Gastroesophageal sphincter (tissue), 4 donors: Measurements from ENCODE around the gene METAP1D. TPM values are rescaled to one million over a fixed set of nuclear protein-coding genes. Genes with fewer than 3 reads are reported as not detected.

Experiments used
- ATAC-seq: fragments of 150-250 bp; one replicate; pipeline ENCODE4 v1.9.1; 2016; ENCODE audit warnings: mild to moderate bottlenecking, moderate library complexity
- H3K27ac ChIP-seq, 4 donors: fragments of 200-600 bp; sonication (generic) in 3 of 4; 1 replicate in 3 of 4; 2 replicates in 1 of 4; pipeline ENCODE4 v1.5.1; 2016 to 2019
- H3K27me3 ChIP-seq: fragments of 200-600 bp; sonication (generic); one replicate; pipeline ENCODE4 v1.5.1; 2019
- H3K36me3 ChIP-seq, 2 donors: fragments of 200-600 bp; sonication (generic); one replicate each; pipeline ENCODE4 v1.5.1; 2019; ENCODE audit warnings: control low read depth in 1 of 2
- H3K4me1 ChIP-seq, 3 donors: fragments of 200-600 bp; sonication (generic); 1 replicate in 2 of 3; 2 replicates in 1 of 3; pipeline ENCODE4 v1.5.1; 2016 to 2019; ENCODE audit warnings: control low read depth in 2 of 3
- H3K4me3 ChIP-seq, 2 donors: fragments of 200-600 bp; sonication (generic); one replicate each; pipeline ENCODE4 v1.5.1; 2019; ENCODE audit warnings: mild to moderate bottlenecking in 1 of 2, moderate library complexity in 1 of 2
- H3K9me3 ChIP-seq, 3 donors: fragments of 200-600 bp; sonication (generic); one replicate each; pipeline ENCODE4 v1.5.1; 2017 to 2019; ENCODE audit warnings: control low read depth in 2 of 3
- CTCF ChIP-seq, 4 experiments: fragments of 200-600 bp in 2 of 4; fragments of 450-650 bp in 2 of 4; sonication (generic) in 1 of 4; IDR thresholded peaks; one replicate each; pipeline ENCODE4 v1.5.1; 2017 to 2019; ENCODE audit warnings: antibody characterized with exemption in 4 of 4, mild to moderate bottlenecking in 2 of 4, moderate library complexity in 2 of 4
- EP300 ChIP-seq: sonication (generic); formaldehyde crosslinking; IDR thresholded peaks from one replicate; pipeline ENCODE4 v1.6.1; 2017; ENCODE audit warnings: antibody characterized with exemption, mild to moderate bottlenecking
- POLR2A ChIP-seq, 2 donors: fragments of 450-650 bp; IDR thresholded peaks; one replicate each; pipeline ENCODE4 v1.6.1; 2017; ENCODE audit warnings: antibody characterized with exemption in 2 of 2, mild to moderate bottlenecking in 2 of 2, moderate library complexity in 1 of 2
- POLR2AphosphoS5 ChIP-seq: sonication (generic); formaldehyde crosslinking; IDR thresholded peaks from one replicate; pipeline ENCODE4 v1.6.1; 2017; ENCODE audit warnings: antibody characterized with exemption
- WGBS, 2 donors: methylation state at CpG; one replicate each; pipeline ENCODE4 v1.1.5; 2018; ENCODE audit warnings: low coverage in 1 of 2; 5-methylcytosine and 5-hydroxymethylcytosine counted together
- total RNA-seq, 4 donors: library from RNA; depleted of rRNA; stranded (reverse); fragments of >200 nt; gene quantifications; one replicate each; pipeline ENCODE4 v1.1.0, GENCODE V29; 2016

METAP1D gene
- total RNA-seq, 4 donors from 2014 or later: 1.8 to 9.2 (median 4.2) TPM

- H3K27me3 ChIP-seq: no peaks in the 10 kb centered on the region
- no peaks in the 10 kb centered on the region for H3K9me3 ChIP-seq
- peak; percentile 43 for ATAC-seq
- peaks cover 0 to 25% of the 10 kb centered on the region in 2 donors for H3K36me3 ChIP-seq
- WGBS, 2 donors: 82 to 88% methylated on average over 2 to 3 of the region's 3 CpGs
- H3K4me1 ChIP-seq: peaks cover 3 to 40% (median 3%) of the 10 kb centered on the region in 3 donors
- H3K4me3 ChIP-seq: no peak overlapping the region
- H3K27ac ChIP-seq: no peak overlapping the region
- TF ChIP-seq POLR2A (IDR thresholded peaks at IDR 0.05) (no peak), EP300 (no peak), CTCF (IDR thresholded peaks at IDR 0.05) (no peak), POLR2AphosphoS5 (no peak)
Measured at GRCh38 chr2:171958475-171958874, 41.3 kb upstream of the METAP1D start.

- H3K4me1 ChIP-seq: peaks cover 0 to 40% (median 3%) of the 10 kb centered on the region in 3 donors
- H3K27ac ChIP-seq: no peak overlapping the region
- H3K4me3 ChIP-seq: no peak overlapping the region
- H3K9me3 ChIP-seq: no peaks in the 10 kb centered on the region
- TF ChIP-seq POLR2A (IDR thresholded peaks at IDR 0.05) (no peak), POLR2AphosphoS5 (no peak)
- WGBS, 2 donors: 35 to 67% methylated on average over 2 of the region's 2 CpGs
- H3K36me3 ChIP-seq: peaks cover 0 to 15% of the 10 kb centered on the region in 2 donors
- no peaks in the 10 kb centered on the region for H3K27me3 ChIP-seq
- ATAC-seq: peak; percentile 25
Measured at GRCh38 chr2:171959998-171960397, 39.8 kb upstream of the METAP1D start.

GRCh38 chr2:171960570-171960969 lies 39.2 kb upstream of the METAP1D start:
- Histone ChIP-seq H3K27ac (no peak overlapping the region), H3K4me1 (peaks cover 0 to 40% (median 3%) of the 10 kb centered on the region in 3 donors), H3K27me3 (no peaks in the 10 kb centered on the region), H3K36me3 (peaks cover 0 to 15% of the 10 kb centered on the region in 2 donors), H3K9me3 (no peaks in the 10 kb centered on the region), H3K4me3 (no peak overlapping the region)
- TF ChIP-seq CTCF (IDR thresholded peaks at IDR 0.05): no peak
- no peak for TF ChIP-seq POLR2AphosphoS5
- TF ChIP-seq EP300: no peak
- no peak for TF ChIP-seq POLR2A (IDR thresholded peaks at IDR 0.05)
- WGBS, 2 donors: 90% methylated on average over 2 to 3 of the region's 3 CpGs
- ATAC-seq: no peak

- no peak for ATAC-seq
- Histone ChIP-seq H3K9me3 (no peaks in the 10 kb centered on the region), H3K4me3 (no peak overlapping the region), H3K4me1 (peaks cover 0 to 31% (median 3%) of the 10 kb centered on the region in 3 donors), H3K27ac (no peak overlapping the region), H3K27me3 (no peaks in the 10 kb centered on the region), H3K36me3 (peaks cover 0 to 31% of the 10 kb centered on the region in 2 donors)
- 94 to 100% methylated on average over 2 of the region's 2 CpGs for WGBS, 2 donors
- no peak for TF ChIP-seq EP300
- TF ChIP-seq POLR2AphosphoS5: no peak
- TF ChIP-seq POLR2A (IDR thresholded peaks at IDR 0.05): no peak
- TF ChIP-seq CTCF (IDR thresholded peaks at IDR 0.05): no peak
Measured at GRCh38 chr2:171963198-171963597, 36.6 kb upstream of the METAP1D start.

- ATAC-seq: no peak
- Histone ChIP-seq H3K27me3 (no peaks in the 10 kb centered on the region), H3K4me1 (peaks cover 0 to 20% (median 0%) of the 10 kb centered on the region in 3 donors), H3K36me3 (peaks cover 0 to 39% of the 10 kb centered on the region in 2 donors), H3K4me3 (no peak overlapping the region), H3K9me3 (no peaks in the 10 kb centered on the region), H3K27ac (no peak overlapping the region)
- TF ChIP-seq POLR2AphosphoS5 (no peak), POLR2A (IDR thresholded peaks at IDR 0.05) (no peak), EP300 (no peak), CTCF (IDR thresholded peaks at IDR 0.05) (no peak)
- 84 to 93% methylated on average over 2 of the region's 2 CpGs for WGBS, 2 donors
Measured at GRCh38 chr2:171964308-171964707, 35.4 kb upstream of the METAP1D start.
